Right lobe of liver (tissue), 4 donors: Measurements from ENCODE around the gene CRAT.

Experiments used
- CTCF ChIP-seq, 4 donors: fragments of 200-600 bp in 3 of 4; fragments of 450-650 bp in 1 of 4; IDR thresholded peaks; one replicate each; pipeline versions ENCODE4 v1.5.1 to v1.8.0; 2016 to 2022; ENCODE audit warnings: antibody characterized with exemption in 4 of 4, mild to moderate bottlenecking in 2 of 4
- POLR2A ChIP-seq: fragments of 450-650 bp; IDR thresholded peaks from one replicate; pipeline ENCODE4 v1.6.1; 2017; ENCODE audit warnings: antibody characterized with exemption, mild to moderate bottlenecking
- donor health status: DM: no; HTN: no; CAD: no.
- donor health status: DM: no; HTN: no; CAD: no.
- donor health status: DM: no; HTN: yes; CAD: no.

- TF ChIP-seq CTCF (IDR thresholded peaks at IDR 0.05) = no peak
- no peak for TF ChIP-seq POLR2A
These were observed 30.8 kb downstream of the CRAT start for GRCh38 chr9:129079829-129080228.
